ENCODE data around the gene SLC35A3.

- TF ChIP-seq POLR2A (IDR thresholded peaks at IDR 0.05; ENCODE audit: borderline replicate concordance, extremely low read depth, insufficient read depth, insufficient read length) = no peak
- no peak for TF ChIP-seq MAX (IDR thresholded peaks at IDR 0.05)
- TF ChIP-seq CTCF (IDR thresholded peaks at IDR 0.05 in 2 of 3, conservative IDR thresholded peaks at IDR 0.05 in 1 of 3; ENCODE audit: borderline replicate concordance in 1 of 3, insufficient read depth in 1 of 3, low read depth in 2 of 3, low read length in 2 of 3) = no peak
- no peak for TF ChIP-seq POLR2AphosphoS5 (IDR thresholded peaks at IDR 0.05; ENCODE audit: low read depth, low read length)
- no peak for TF ChIP-seq ZNF274 (IDR thresholded peaks at IDR 0.05; ENCODE audit: low read depth, low read length)
- TF ChIP-seq, protein P1, sequence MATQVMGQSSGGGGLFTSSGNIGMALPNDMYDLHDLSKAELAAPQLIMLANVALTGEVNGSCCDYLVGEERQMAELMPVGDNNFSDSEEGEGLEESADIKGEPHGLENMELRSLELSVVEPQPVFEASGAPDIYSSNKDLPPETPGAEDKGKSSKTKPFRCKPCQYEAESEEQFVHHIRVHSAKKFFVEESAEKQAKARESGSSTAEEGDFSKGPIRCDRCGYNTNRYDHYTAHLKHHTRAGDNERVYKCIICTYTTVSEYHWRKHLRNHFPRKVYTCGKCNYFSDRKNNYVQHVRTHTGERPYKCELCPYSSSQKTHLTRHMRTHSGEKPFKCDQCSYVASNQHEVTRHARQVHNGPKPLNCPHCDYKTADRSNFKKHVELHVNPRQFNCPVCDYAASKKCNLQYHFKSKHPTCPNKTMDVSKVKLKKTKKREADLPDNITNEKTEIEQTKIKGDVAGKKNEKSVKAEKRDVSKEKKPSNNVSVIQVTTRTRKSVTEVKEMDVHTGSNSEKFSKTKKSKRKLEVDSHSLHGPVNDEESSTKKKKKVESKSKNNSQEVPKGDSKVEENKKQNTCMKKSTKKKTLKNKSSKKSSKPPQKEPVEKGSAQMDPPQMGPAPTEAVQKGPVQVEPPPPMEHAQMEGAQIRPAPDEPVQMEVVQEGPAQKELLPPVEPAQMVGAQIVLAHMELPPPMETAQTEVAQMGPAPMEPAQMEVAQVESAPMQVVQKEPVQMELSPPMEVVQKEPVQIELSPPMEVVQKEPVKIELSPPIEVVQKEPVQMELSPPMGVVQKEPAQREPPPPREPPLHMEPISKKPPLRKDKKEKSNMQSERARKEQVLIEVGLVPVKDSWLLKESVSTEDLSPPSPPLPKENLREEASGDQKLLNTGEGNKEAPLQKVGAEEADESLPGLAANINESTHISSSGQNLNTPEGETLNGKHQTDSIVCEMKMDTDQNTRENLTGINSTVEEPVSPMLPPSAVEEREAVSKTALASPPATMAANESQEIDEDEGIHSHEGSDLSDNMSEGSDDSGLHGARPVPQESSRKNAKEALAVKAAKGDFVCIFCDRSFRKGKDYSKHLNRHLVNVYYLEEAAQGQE (IDR thresholded peaks at IDR 0.05; ENCODE audit: low read depth) = no peak
- no peak for TF ChIP-seq RAD21 (IDR thresholded peaks at IDR 0.05; ENCODE audit: low read depth)
- TF ChIP-seq, protein P2, sequence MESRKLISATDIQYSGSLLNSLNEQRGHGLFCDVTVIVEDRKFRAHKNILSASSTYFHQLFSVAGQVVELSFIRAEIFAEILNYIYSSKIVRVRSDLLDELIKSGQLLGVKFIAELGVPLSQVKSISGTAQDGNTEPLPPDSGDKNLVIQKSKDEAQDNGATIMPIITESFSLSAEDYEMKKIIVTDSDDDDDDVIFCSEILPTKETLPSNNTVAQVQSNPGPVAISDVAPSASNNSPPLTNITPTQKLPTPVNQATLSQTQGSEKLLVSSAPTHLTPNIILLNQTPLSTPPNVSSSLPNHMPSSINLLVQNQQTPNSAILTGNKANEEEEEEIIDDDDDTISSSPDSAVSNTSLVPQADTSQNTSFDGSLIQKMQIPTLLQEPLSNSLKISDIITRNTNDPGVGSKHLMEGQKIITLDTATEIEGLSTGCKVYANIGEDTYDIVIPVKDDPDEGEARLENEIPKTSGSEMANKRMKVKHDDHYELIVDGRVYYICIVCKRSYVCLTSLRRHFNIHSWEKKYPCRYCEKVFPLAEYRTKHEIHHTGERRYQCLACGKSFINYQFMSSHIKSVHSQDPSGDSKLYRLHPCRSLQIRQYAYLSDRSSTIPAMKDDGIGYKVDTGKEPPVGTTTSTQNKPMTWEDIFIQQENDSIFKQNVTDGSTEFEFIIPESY (IDR thresholded peaks at IDR 0.05; ENCODE audit: extremely low read depth, insufficient replicate concordance, low read length) = no peak
- no peak for TF ChIP-seq YY1 (IDR thresholded peaks at IDR 0.05; ENCODE audit: extremely low read depth, insufficient replicate concordance, low read depth, low read length)
- TF ChIP-seq CEBPB (IDR thresholded peaks at IDR 0.05; ENCODE audit: low read depth) = no peak
Observed at GRCh38 chr1:99944192-99944591, 25.6 kb upstream of the SLC35A3 start.
